AG10803 (cell line): ENCODE measurements around the gene KATNB1.

ENCODE experiments used
- DNase-seq: peaks from one replicate; pipeline ENCODE4 v3.0.0; 2010; ENCODE audit warnings: low read depth
- H3K4me3 ChIP-seq: 2 replicates; pipeline ENCODE4 v1.5.1; 2011; ENCODE audit warnings: mild to moderate bottlenecking, low read length, control low read depth
- TF ChIP-seq, protein P1 (sequence below): conservative IDR thresholded peaks from 2 replicates; pipeline ENCODE4 v1.5.1; 2011; ENCODE audit warnings: mild to moderate bottlenecking, low read length, control low read depth, inconsistent platforms

The KATNB1 gene

DNA sequence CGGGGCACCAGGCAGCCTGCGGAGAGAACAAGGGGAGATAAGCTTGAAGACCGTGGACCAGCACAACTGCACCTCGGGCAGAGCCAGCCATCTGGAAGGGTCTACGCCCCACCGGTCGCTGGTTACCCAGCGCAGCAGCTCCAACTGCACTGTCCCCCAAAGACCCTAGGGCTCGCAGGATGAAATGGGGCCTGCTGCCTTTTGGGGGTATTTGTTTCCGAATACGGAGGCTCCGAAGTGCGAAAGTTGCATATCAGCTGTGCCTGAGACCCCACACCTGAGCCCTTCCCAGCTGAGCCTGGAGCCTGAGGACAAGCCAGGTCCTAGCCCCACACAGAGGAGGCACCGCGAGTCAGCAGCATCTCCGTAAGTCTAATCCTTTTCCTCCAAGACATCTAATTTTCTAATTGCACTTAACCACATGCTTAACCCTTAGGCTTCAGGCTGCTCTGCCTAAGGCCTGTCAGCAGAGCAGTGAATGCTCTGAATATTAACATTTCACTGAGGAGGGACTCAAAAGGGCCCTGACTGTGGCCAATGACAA is 62.8 kb downstream of the KATNB1 start:
- H3K4me3 ChIP-seq, result no peak overlapping the region
- TF ChIP-seq, protein P1, sequence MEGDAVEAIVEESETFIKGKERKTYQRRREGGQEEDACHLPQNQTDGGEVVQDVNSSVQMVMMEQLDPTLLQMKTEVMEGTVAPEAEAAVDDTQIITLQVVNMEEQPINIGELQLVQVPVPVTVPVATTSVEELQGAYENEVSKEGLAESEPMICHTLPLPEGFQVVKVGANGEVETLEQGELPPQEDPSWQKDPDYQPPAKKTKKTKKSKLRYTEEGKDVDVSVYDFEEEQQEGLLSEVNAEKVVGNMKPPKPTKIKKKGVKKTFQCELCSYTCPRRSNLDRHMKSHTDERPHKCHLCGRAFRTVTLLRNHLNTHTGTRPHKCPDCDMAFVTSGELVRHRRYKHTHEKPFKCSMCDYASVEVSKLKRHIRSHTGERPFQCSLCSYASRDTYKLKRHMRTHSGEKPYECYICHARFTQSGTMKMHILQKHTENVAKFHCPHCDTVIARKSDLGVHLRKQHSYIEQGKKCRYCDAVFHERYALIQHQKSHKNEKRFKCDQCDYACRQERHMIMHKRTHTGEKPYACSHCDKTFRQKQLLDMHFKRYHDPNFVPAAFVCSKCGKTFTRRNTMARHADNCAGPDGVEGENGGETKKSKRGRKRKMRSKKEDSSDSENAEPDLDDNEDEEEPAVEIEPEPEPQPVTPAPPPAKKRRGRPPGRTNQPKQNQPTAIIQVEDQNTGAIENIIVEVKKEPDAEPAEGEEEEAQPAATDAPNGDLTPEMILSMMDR, result no peak
- DNase-seq, result no peak

DNA sequence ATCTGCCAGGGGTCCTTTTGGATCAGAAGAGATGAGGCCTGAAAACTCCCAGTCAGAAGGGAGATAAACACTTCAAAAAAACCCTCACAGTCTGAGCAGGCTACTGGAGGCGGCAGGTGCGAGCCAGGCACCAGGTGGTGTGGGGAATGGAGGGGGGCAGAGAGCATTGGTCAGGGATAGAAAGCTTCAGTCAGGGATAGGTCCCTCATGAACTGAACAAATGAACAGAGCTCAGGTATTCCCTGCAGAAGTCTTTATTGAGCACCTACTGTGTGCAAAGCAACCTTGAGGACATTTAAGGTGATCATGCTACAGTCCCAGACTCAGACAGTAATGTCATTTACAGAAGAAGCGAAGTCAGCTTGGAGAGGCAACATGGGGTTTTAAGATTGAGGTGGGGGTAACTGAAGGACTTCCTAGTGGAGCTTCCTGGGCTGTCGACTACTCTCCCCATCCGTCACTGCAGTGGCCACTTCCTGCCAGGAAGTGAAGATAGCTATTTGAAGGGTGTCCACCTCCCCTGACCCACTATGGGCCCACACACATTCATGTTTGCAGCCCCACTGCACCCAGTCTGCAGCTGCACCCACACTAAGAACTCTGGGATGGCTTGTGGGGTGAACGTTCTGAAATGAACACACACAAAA is 63.5 kb downstream of the KATNB1 start:
- no peak for DNase-seq
- no peak overlapping the region for H3K4me3 ChIP-seq
- TF ChIP-seq, protein P1, result no peak

DNA sequence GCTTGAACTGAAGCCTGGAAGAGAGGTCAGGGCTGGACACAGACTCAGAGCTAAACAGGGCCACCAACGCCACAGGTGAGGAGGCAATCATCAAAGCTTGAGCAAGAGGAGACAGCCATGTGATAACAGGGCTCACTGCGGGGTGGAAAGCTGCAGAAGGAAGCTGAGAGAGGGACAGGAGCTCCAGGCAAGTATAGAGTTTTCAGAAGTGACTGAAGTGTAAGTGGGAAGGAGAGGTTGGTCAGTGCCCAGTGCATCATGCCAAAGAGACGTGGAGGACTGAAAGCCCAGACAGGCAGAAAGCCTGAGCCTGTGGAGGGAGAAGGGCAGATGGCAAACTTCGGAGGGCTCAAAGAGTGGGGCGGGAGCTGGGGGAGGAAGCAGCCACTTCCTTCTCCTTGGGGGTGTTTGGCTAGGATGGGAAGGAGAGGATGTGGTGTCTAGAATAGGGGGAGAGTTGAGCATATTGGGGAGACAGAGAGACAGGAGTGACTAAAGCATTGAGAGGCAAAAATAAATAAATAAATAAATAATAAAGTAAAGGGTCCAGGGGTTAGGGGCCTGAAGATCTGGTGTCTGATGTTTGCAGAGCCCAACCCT is 64.1 kb downstream of the KATNB1 start:
- TF ChIP-seq, protein P1, result no peak
- DNase-seq, result no peak
- no peak overlapping the region for H3K4me3 ChIP-seq

DNA sequence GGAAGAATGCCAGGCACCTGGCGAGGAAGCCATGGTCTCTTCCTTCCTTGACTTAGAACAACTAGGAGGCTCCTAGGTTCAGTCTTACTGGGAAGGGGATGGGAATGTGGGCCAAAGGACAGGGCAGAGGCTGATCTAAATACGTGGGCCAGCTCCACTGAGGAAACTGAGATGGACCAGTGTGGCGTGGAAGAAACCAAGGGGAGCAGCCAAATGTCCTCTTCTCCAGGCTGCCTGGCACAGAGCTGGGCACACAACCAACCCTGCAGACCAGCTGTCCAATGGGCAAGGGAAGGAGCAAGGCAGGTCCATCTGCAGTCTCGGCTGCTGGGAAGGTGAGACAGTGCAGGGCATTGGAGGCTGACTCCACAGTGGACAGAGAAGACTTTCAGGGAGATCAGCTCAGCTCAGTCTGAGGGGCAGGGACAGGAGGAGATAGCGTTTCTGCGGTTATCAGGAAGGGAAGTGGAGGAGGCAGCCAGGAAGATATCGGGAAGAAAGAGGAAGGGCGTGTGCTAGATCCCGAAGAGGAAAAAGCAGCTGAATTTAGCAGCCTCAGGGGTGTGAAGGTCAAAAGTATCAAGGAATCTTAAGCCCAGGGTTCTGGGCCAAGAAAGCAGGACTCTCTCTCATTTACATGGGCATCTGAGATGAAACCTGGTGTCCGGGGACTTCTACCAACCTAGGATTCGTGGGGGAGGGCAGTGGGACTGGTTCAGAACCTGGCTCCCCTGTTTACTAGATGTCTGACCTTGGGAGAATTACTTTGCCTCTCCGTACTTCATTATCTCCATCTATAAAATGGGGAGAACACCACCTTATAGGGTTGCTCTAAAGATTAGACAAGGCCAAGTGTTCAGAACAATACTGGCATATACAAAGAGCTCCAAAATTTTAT is 64.9 kb downstream of the KATNB1 start:
- DNase-seq, result no peak
- peak overlapping the region; percentile 82 for H3K4me3 ChIP-seq
- TF ChIP-seq, protein P1, result no peak

DNA sequence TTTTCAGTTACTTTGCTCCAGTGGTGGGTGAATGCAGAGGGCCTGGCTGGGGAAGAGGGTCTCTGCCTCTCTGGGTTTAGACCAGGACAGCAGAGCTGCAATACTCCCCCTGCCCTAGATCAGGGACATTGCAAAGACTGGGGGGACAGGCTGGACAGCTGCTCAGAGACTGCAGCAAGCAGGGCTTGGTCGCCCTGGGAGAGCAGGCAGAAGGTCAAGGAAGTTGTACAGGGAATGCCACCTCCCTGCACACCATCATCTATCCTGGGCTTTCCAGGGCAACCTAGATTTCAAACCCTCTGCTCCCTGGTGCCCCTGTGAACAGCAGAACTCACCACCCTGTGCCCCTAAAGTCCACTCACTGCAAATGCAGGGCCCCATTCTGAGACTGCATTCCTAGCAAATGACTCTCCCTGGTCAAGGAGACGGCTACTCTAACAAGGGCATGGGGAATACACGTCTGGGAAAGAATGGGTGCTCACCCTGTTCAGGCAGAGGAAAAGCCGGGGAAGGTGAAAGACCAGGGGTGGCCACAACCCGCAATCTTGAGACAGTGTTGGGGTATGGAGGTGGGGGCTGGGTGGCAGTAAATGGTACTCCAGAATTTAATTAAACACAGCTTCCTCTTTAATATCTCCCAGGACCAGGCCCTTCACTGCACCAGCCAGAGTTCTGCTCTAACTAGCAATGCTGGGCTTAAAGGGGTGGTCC is 65.7 kb downstream of the KATNB1 start:
- H3K4me3 ChIP-seq, result peak overlapping the region; percentile 82
- peak; percentile 74 for DNase-seq
- TF ChIP-seq, protein P1, result peak; percentile 42

DNA sequence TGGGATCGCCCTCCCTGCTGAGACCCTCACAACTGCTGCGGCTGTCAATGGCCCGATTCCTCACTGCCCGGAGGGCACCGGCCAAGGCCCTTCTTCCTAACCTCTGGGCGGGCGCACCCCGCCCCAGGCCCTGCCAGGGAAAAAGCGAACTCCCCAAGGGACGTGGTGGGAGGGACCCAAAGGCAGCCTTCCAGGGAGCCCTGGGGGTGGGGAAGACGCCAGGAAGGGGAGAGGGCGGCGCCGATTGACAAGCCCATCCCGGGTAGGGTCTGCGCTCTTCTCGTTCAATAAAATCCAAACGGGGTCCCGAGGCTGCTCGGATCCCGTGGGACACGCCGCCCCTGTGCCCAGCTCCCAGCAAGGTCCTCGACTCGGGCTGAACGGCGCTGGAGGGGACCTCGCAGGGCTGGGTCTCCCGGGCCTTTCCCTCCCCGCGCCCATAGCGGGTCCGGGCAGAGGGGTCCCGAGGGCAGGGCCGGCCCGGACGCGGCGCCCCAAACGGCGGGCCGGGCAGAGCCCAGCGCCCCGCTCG is 66.3 kb downstream of the KATNB1 start:
- TF ChIP-seq, protein P1, result no peak
- no peak for DNase-seq

More for the DNA sequence above, 66.3 kb downstream of the KATNB1 start:
- H3K4me3 ChIP-seq, result peak overlapping the region; percentile 82
